WERI-Rb-1 (cell line): Measurements from ENCODE around the gene AUH.

Source experiments
- DNase-seq: peaks from one replicate; pipeline ENCODE4 v3.0.0-alpha.2; 2020
- H3K27ac ChIP-seq: fragments of 250-450 bp; sonication (Bioruptor Pico); 2 replicates; pipeline ENCODE4 v1.5.1; 2020; ENCODE audit warnings: mild to moderate bottlenecking, moderate library complexity
- H3K27me3 ChIP-seq: fragments of 250-450 bp; sonication (Bioruptor Pico); 2 replicates; pipeline ENCODE4 v1.5.1; 2021; ENCODE audit warnings: mild to moderate bottlenecking, low read depth, moderate library complexity; ENCODE audit not compliant: insufficient read depth, severe bottlenecking
- H3K36me3 ChIP-seq: fragments of 250-450 bp; sonication (Bioruptor Pico); 2 replicates; pipeline ENCODE4 v1.5.1; 2020; ENCODE audit warnings: mild to moderate bottlenecking, moderate library complexity
- H3K4me3 ChIP-seq: 2 replicates; pipeline ENCODE4 v1.5.1; 2011; ENCODE audit warnings: low read depth, mild to moderate bottlenecking, control low read depth, low read length
- H3K9me3 ChIP-seq: fragments of 250-450 bp; sonication (Bioruptor Pico); 2 replicates; pipeline ENCODE4 v1.5.1; 2021; ENCODE audit warnings: mild to moderate bottlenecking, moderate library complexity; ENCODE audit not compliant: severe bottlenecking
- CTCF ChIP-seq: IDR thresholded peaks from 2 replicates; pipeline ENCODE4 v1.5.1; 2011; ENCODE audit warnings: low read depth, mild to moderate bottlenecking, control low read depth, inconsistent platforms, low read length

AUH gene

GRCh38 chr9:91282292-91282691 is 79.4 kb downstream of the AUH start:
- no peaks in the 10 kb centered on the region for H3K36me3 ChIP-seq
- no peaks in the 10 kb centered on the region for H3K27me3 ChIP-seq
- TF ChIP-seq CTCF, result no peak
- no peak overlapping the region for H3K27ac ChIP-seq
- DNase-seq, result no peak
- H3K9me3 ChIP-seq, result no peaks in the 10 kb centered on the region
- no peak overlapping the region for H3K4me3 ChIP-seq

- Histone ChIP-seq H3K27me3 (no peaks in the 10 kb centered on the region), H3K4me3 (no peak overlapping the region), H3K36me3 (no peaks in the 10 kb centered on the region), H3K27ac (no peak overlapping the region), H3K9me3 (no peaks in the 10 kb centered on the region)
- no peak for TF ChIP-seq CTCF
- DNase-seq, result no peak
Observed at GRCh38 chr9:91279296-91280204, 82.2 kb downstream of the AUH start.

GRCh38 chr9:91276513-91276912 is 85.2 kb downstream of the AUH start:
- H3K36me3 ChIP-seq, result no peaks in the 10 kb centered on the region
- H3K27ac ChIP-seq, result no peak overlapping the region
- H3K4me3 ChIP-seq, result no peak overlapping the region
- no peak for TF ChIP-seq CTCF
- no peaks in the 10 kb centered on the region for H3K9me3 ChIP-seq
- no peaks in the 10 kb centered on the region for H3K27me3 ChIP-seq
- DNase-seq, result no peak

GRCh38 chr9:91275655-91276054 is 86.1 kb downstream of the AUH start:
- Histone ChIP-seq H3K4me3 (no peak overlapping the region), H3K36me3 (no peaks in the 10 kb centered on the region), H3K27me3 (no peaks in the 10 kb centered on the region), H3K9me3 (no peaks in the 10 kb centered on the region), H3K27ac (no peak overlapping the region)
- DNase-seq, result no peak
- TF ChIP-seq CTCF, result no peak

GRCh38 chr9:91274949-91275492 is 86.7 kb downstream of the AUH start:
- no peaks in the 10 kb centered on the region for H3K9me3 ChIP-seq
- no peak overlapping the region for H3K4me3 ChIP-seq
- no peak overlapping the region for H3K27ac ChIP-seq
- H3K27me3 ChIP-seq, result no peaks in the 10 kb centered on the region
- DNase-seq, result no peak
- H3K36me3 ChIP-seq, result no peaks in the 10 kb centered on the region
- TF ChIP-seq CTCF, result no peak
